GM12892 (cell line): ENCODE data around the gene SDHB.

ENCODE experiments used
- POLR2A ChIP-seq: IDR thresholded peaks from 2 replicates; pipeline ENCODE4 v1.6.1; 2011; ENCODE audit warnings: low read depth, low read length, control low read depth
- POLR2AphosphoS5 ChIP-seq: IDR thresholded peaks from 2 replicates; pipeline ENCODE4 v1.6.1; 2011; ENCODE audit warnings: low read depth, low read length, control low read depth
- TAF1 ChIP-seq: IDR thresholded peaks from 2 replicates; pipeline ENCODE4 v1.6.1; 2011; ENCODE audit warnings: low read depth, mild to moderate bottlenecking, control low read depth, low read length, borderline replicate concordance

DNA sequence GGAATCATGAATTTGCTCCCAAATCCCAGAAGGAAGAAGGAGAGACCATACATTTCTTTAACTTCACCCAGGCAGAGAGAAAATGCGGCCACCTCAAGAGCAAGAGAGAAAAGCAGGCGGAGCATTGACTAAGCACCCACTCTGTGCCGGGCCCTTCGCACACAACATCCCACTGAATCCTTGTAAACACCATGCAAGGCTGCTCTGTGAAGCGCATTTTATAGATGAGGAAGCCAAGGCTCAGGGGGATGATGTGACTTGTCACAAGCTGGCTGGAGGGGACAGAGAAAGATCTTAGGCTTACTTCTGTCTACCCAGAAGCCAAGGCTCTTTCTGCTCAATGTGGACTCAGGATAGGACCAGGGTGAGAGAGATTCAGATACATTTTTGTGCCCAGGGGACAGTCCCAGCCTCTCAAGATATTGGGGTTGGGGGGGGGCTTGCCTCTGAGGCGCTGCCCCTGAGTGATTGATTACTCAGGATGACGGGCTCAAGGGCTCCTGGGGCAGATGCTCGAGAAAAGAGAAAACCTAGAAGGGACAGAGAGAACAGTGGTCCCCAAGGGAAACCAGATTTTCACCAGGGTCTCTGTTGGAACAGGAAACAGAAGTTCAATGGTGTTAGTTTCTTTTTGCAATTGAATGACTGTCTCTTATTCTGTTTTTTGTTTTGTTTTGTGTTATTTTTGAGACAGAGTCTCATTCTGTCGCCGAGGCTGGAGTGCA is 45.9 kb upstream of the SDHB start:
- TF ChIP-seq POLR2A, result no peak
- TF ChIP-seq POLR2AphosphoS5, result no peak
- TF ChIP-seq TAF1, result no peak
